PFSK-1 (cell line): Measurements from ENCODE around the gene FFAR3.

Source experiments
- FOXP2 ChIP-seq: optimal IDR thresholded peaks from 2 replicates; pipeline ENCODE3; 2011; ENCODE audit warnings: borderline replicate concordance, control low read depth, inconsistent platforms; ENCODE audit not compliant: insufficient read depth; ENCODE audit errors: extremely low read length, extremely low read depth
- POLR2AphosphoS5 ChIP-seq: IDR thresholded peaks from 2 replicates; pipeline ENCODE4 v1.6.1; 2012; ENCODE audit warnings: low read depth, mild to moderate bottlenecking, control low read depth, low read length, moderate library complexity
- REST ChIP-seq, 2 experiments: IDR thresholded peaks; 2 replicates each; pipeline versions ENCODE4 v1.6.1 to v1.8.0; 2011 to 2012; ENCODE audit warnings: low read depth in 2 of 2, low read length in 2 of 2, control low read depth in 1 of 2, inconsistent platforms in 1 of 2, mild to moderate bottlenecking in 1 of 2, moderate library complexity in 1 of 2; ENCODE audit not compliant: insufficient read depth in 1 of 2
- SIN3A ChIP-seq: IDR thresholded peaks from 2 replicates; pipeline ENCODE4 v1.6.1; 2012; ENCODE audit warnings: mild to moderate bottlenecking, low read length, moderate library complexity, borderline replicate concordance; ENCODE audit not compliant: insufficient read depth
- TAF1 ChIP-seq: IDR thresholded peaks from 2 replicates; pipeline ENCODE4 v1.6.1; 2012; ENCODE audit warnings: low read length, control low read depth, borderline replicate concordance; ENCODE audit not compliant: insufficient read depth

GRCh38 chr19:35332817-35333216, 25.4 kb upstream of the FFAR3 start:
- TF ChIP-seq POLR2AphosphoS5 (no peak), REST (IDR thresholded peaks at IDR 0.05; ENCODE audit: insufficient read depth in 1 of 2, low read depth in 2 of 2, low read length in 2 of 2) (no peak), FOXP2 (no peak), TAF1 (no peak), SIN3A (no peak)
